ENCODE measurements around the gene PRKG1.

The PRKG1 gene

GRCh38 chr10:52105301-52105700, 1031.0 kb downstream of the PRKG1 start:
- H2BK120ac ChIP-seq (ENCODE audit: low read depth, low read length): no peak overlapping the region
- no peak overlapping the region for H2BK15ac ChIP-seq (ENCODE audit: low read length)
- H3K9me3 ChIP-seq (replicated peaks in 1 of 2; ENCODE audit: control insufficient read depth in 2 of 2, insufficient read depth in 1 of 2, low read depth in 1 of 2, low read length in 2 of 2): no peaks in the 10 kb centered on the region
- H3K4ac ChIP-seq (ENCODE audit: low read length): no peak overlapping the region
- H2AK5ac ChIP-seq (ENCODE audit: low read depth, low read length): no peak overlapping the region
- no peak overlapping the region for H3K14ac ChIP-seq (ENCODE audit: low read length)
- H3K79me1 ChIP-seq (ENCODE audit: low read depth, low read length): no peaks in the 10 kb centered on the region
- H3K27me3 ChIP-seq (ENCODE audit: control insufficient read depth in 3 of 3, insufficient read depth in 3 of 3, low read depth in 1 of 3, low read length in 3 of 3): no peaks in the 10 kb centered on the region
- no peak overlapping the region for H3K27ac ChIP-seq (replicated peaks; ENCODE audit: low read length)
- H3K4me3 ChIP-seq (ENCODE audit: low read length in 2 of 2): no peak overlapping the region
- no peak overlapping the region for H4K8ac ChIP-seq (ENCODE audit: low read depth, low read length)
- no peaks in the 10 kb centered on the region for H3K36me3 ChIP-seq (replicated peaks in 1 of 2; ENCODE audit: control insufficient read depth in 2 of 2, insufficient read depth in 2 of 2, low read length in 2 of 2)
- no peak overlapping the region for H3K4me2 ChIP-seq (ENCODE audit: insufficient read depth, low read length, poor library complexity, severe bottlenecking)
- H3K23ac ChIP-seq (ENCODE audit: low read depth, low read length, poor library complexity): no peak overlapping the region
- WGBS, 2 donors (ENCODE audit: extremely low coverage in 2 of 2, insufficient read length in 2 of 2, insufficient replicate concordance in 1 of 2): no CpG with 5 or more reads among the region's 9 CpGs
- DNase-seq (ENCODE audit: low spot score): no peak
- no peaks in the 10 kb centered on the region for H3K4me1 ChIP-seq (ENCODE audit: control insufficient read depth in 2 of 2, insufficient read depth in 1 of 2, low read depth in 1 of 2, low read length in 2 of 2)
- no peak overlapping the region for H2BK5ac ChIP-seq (ENCODE audit: low read length)
- H2BK12ac ChIP-seq (ENCODE audit: low read length): no peak overlapping the region
- H4K91ac ChIP-seq (ENCODE audit: low read depth, low read length, poor library complexity): no peak overlapping the region
- no peak overlapping the region for H3K18ac ChIP-seq (ENCODE audit: low read length)
- no peak overlapping the region for H3K9ac ChIP-seq (ENCODE audit: low read depth, low read length, poor library complexity)
- H2AFZ ChIP-seq (ENCODE audit: low read length): no peak overlapping the region

GRCh38 chr10:52106011-52106410, 1031.7 kb downstream of the PRKG1 start:
- no peak overlapping the region for H2BK120ac ChIP-seq (ENCODE audit: low read depth, low read length)
- no peaks in the 10 kb centered on the region for H3K4me1 ChIP-seq (ENCODE audit: control insufficient read depth in 2 of 2, insufficient read depth in 1 of 2, low read depth in 1 of 2, low read length in 2 of 2)
- H2BK5ac ChIP-seq (ENCODE audit: low read length): no peak overlapping the region
- no peaks in the 10 kb centered on the region for H3K79me1 ChIP-seq (ENCODE audit: low read depth, low read length)
- H2BK12ac ChIP-seq (ENCODE audit: low read length): no peak overlapping the region
- no peak overlapping the region for H3K9ac ChIP-seq (ENCODE audit: low read depth, low read length, poor library complexity)
- no peak overlapping the region for H2AK5ac ChIP-seq (ENCODE audit: low read depth, low read length)
- no CpG with 5 or more reads among the region's 4 CpGs for WGBS, 2 donors (ENCODE audit: extremely low coverage in 2 of 2, insufficient read length in 2 of 2, insufficient replicate concordance in 1 of 2)
- H3K18ac ChIP-seq (ENCODE audit: low read length): no peak overlapping the region
- H3K9me3 ChIP-seq (replicated peaks in 1 of 2; ENCODE audit: control insufficient read depth in 2 of 2, insufficient read depth in 1 of 2, low read depth in 1 of 2, low read length in 2 of 2): no peaks in the 10 kb centered on the region
- H2AFZ ChIP-seq (ENCODE audit: low read length): no peak overlapping the region
- H3K36me3 ChIP-seq (replicated peaks in 1 of 2; ENCODE audit: control insufficient read depth in 2 of 2, insufficient read depth in 2 of 2, low read length in 2 of 2): no peaks in the 10 kb centered on the region
- H3K23ac ChIP-seq (ENCODE audit: low read depth, low read length, poor library complexity): no peak overlapping the region
- H4K91ac ChIP-seq (ENCODE audit: low read depth, low read length, poor library complexity): no peak overlapping the region
- no peak overlapping the region for H3K27ac ChIP-seq (replicated peaks; ENCODE audit: low read length)
- H3K4me3 ChIP-seq (ENCODE audit: low read length in 2 of 2): no peak overlapping the region
- no peak for DNase-seq (ENCODE audit: low spot score)
- no peaks in the 10 kb centered on the region for H3K27me3 ChIP-seq (ENCODE audit: control insufficient read depth in 3 of 3, insufficient read depth in 3 of 3, low read depth in 1 of 3, low read length in 3 of 3)
- no peak overlapping the region for H4K8ac ChIP-seq (ENCODE audit: low read depth, low read length)
- no peak overlapping the region for H2BK15ac ChIP-seq (ENCODE audit: low read length)
- H3K4me2 ChIP-seq (ENCODE audit: insufficient read depth, low read length, poor library complexity, severe bottlenecking): no peak overlapping the region
- no peak overlapping the region for H3K4ac ChIP-seq (ENCODE audit: low read length)
- no peak overlapping the region for H3K14ac ChIP-seq (ENCODE audit: low read length)

- no peak overlapping the region for H3K4me2 ChIP-seq (ENCODE audit: insufficient read depth, low read length, poor library complexity, severe bottlenecking)
- H2BK15ac ChIP-seq (ENCODE audit: low read length): no peak overlapping the region
- H3K9ac ChIP-seq (ENCODE audit: low read depth, low read length, poor library complexity): no peak overlapping the region
- no peak overlapping the region for H4K91ac ChIP-seq (ENCODE audit: low read depth, low read length, poor library complexity)
- no peak for DNase-seq (ENCODE audit: low spot score)
- H3K23ac ChIP-seq (ENCODE audit: low read depth, low read length, poor library complexity): no peak overlapping the region
- H2AK5ac ChIP-seq (ENCODE audit: low read depth, low read length): no peak overlapping the region
- H3K27me3 ChIP-seq (ENCODE audit: control insufficient read depth in 3 of 3, insufficient read depth in 3 of 3, low read depth in 1 of 3, low read length in 3 of 3): no peaks in the 10 kb centered on the region
- no peak overlapping the region for H3K18ac ChIP-seq (ENCODE audit: low read length)
- no peaks in the 10 kb centered on the region for H3K4me1 ChIP-seq (ENCODE audit: control insufficient read depth in 2 of 2, insufficient read depth in 1 of 2, low read depth in 1 of 2, low read length in 2 of 2)
- H2BK12ac ChIP-seq (ENCODE audit: low read length): no peak overlapping the region
- H3K14ac ChIP-seq (ENCODE audit: low read length): no peak overlapping the region
- H3K79me1 ChIP-seq (ENCODE audit: low read depth, low read length): no peaks in the 10 kb centered on the region
- H3K27ac ChIP-seq (replicated peaks; ENCODE audit: low read length): no peak overlapping the region
- peak overlapping the region; percentile 82 for H2AFZ ChIP-seq (ENCODE audit: low read length)
- no peaks in the 10 kb centered on the region for H3K9me3 ChIP-seq (replicated peaks in 1 of 2; ENCODE audit: control insufficient read depth in 2 of 2, insufficient read depth in 1 of 2, low read depth in 1 of 2, low read length in 2 of 2)
- no peak overlapping the region for H3K4ac ChIP-seq (ENCODE audit: low read length)
- no peak overlapping the region for H4K8ac ChIP-seq (ENCODE audit: low read depth, low read length)
- no peak overlapping the region for H3K4me3 ChIP-seq (ENCODE audit: low read length in 2 of 2)
- H2BK5ac ChIP-seq (ENCODE audit: low read length): no peak overlapping the region
- H2BK120ac ChIP-seq (ENCODE audit: low read depth, low read length): no peak overlapping the region
- H3K36me3 ChIP-seq (replicated peaks in 1 of 2; ENCODE audit: control insufficient read depth in 2 of 2, insufficient read depth in 2 of 2, low read length in 2 of 2): no peaks in the 10 kb centered on the region
Measured at GRCh38 chr10:52106899-52107298, 1032.6 kb downstream of the PRKG1 start.

GRCh38 chr10:52108236-52108635, 1033.9 kb downstream of the PRKG1 start:
- H3K27ac ChIP-seq (replicated peaks; ENCODE audit: low read length): no peak overlapping the region
- H3K27me3 ChIP-seq (ENCODE audit: control insufficient read depth in 3 of 3, insufficient read depth in 3 of 3, low read depth in 1 of 3, low read length in 3 of 3): no peaks in the 10 kb centered on the region
- WGBS, 2 donors (ENCODE audit: extremely low coverage in 2 of 2, insufficient read length in 2 of 2, insufficient replicate concordance in 1 of 2): no CpG with 5 or more reads among the region's 1 CpG

More at GRCh38 chr10:52108236-52108635, 1033.9 kb downstream of the PRKG1 start:
- Histone ChIP-seq H3K9ac (ENCODE audit: low read depth, low read length, poor library complexity) (no peak overlapping the region), H2BK12ac (ENCODE audit: low read length) (no peak overlapping the region), H3K79me1 (ENCODE audit: low read depth, low read length) (no peaks in the 10 kb centered on the region), H2BK15ac (ENCODE audit: low read length) (no peak overlapping the region), H3K4me1 (ENCODE audit: control insufficient read depth in 2 of 2, insufficient read depth in 1 of 2, low read depth in 1 of 2, low read length in 2 of 2) (no peaks in the 10 kb centered on the region), H3K4me2 (ENCODE audit: insufficient read depth, low read length, poor library complexity, severe bottlenecking) (no peak overlapping the region), H3K36me3 (replicated peaks in 1 of 2; ENCODE audit: control insufficient read depth in 2 of 2, insufficient read depth in 2 of 2, low read length in 2 of 2) (no peaks in the 10 kb centered on the region), H3K14ac (ENCODE audit: low read length) (no peak overlapping the region), H2AK5ac (ENCODE audit: low read depth, low read length) (no peak overlapping the region), H3K4ac (ENCODE audit: low read length) (no peak overlapping the region), H2BK5ac (ENCODE audit: low read length) (no peak overlapping the region), H3K18ac (ENCODE audit: low read length) (no peak overlapping the region), H4K8ac (ENCODE audit: low read depth, low read length) (no peak overlapping the region), H4K91ac (ENCODE audit: low read depth, low read length, poor library complexity) (no peak overlapping the region), H2AFZ (ENCODE audit: low read length) (no peak overlapping the region), H3K9me3 (replicated peaks in 1 of 2; ENCODE audit: control insufficient read depth in 2 of 2, insufficient read depth in 1 of 2, low read depth in 1 of 2, low read length in 2 of 2) (no peaks in the 10 kb centered on the region), H3K4me3 (ENCODE audit: low read length in 2 of 2) (no peak overlapping the region), H3K23ac (ENCODE audit: low read depth, low read length, poor library complexity) (no peak overlapping the region), H2BK120ac (ENCODE audit: low read depth, low read length) (no peak overlapping the region)
- no peak for DNase-seq (ENCODE audit: low spot score)
